Measurements from ENCODE around the gene SPSB3.

GRCh38 chr16:1822801-1823200 lies 40.4 kb upstream of the SPSB3 start:
- TF ChIP-seq CTCF (conservative IDR thresholded peaks at IDR 0.05; ENCODE audit: low read depth in 2 of 2) (no peak), STAT1 (IDR thresholded peaks at IDR 0.05; ENCODE audit: unreplicated experiment) (no peak), NANOG (IDR thresholded peaks at IDR 0.05; ENCODE audit: borderline replicate concordance) (no peak), POLR2AphosphoS5 (IDR thresholded peaks at IDR 0.05; ENCODE audit: low read depth) (no peak), REST (IDR thresholded peaks at IDR 0.05; ENCODE audit: unreplicated experiment) (no peak)

Measured in GM23338 (cell line).